ENCODE data around the gene HACD3. TPM values are rescaled to one million over a fixed set of nuclear protein-coding genes. Genes with fewer than 3 reads are reported as not detected.
"Not testable (repeated sequence)": the region's sequence is repeated elsewhere in the genome, so short reads cannot be mapped to it uniquely, and the experiment has no call there.

Gene HACD3
- total RNA-seq, 1 donor from 2014 or later: 47.9 TPM

DNA sequence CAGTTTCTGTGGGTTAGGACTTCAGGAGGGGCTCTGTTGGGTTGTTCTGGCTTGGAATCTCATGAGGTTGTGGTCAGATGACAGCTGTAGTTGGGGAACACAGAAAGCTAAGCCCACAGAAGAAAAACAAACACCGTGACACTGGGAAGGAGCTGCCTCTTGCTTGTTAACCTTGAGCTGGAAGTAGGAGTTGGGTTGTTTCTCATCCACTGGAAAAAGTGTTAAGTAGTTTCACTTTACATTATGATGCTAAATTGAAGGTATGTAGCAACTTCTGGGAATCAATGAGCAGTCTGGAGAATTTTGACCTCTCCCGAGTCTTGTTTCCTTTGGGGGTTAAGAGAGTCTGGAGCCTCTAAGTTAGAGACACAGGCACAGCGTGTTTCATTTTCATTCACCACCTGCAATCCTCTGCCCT, 20.4 kb downstream of the HACD3 start:
- Histone ChIP-seq H3K27me3 (ENCODE audit: low read depth) (no peaks in the 10 kb centered on the region), H3K4me1 (no peaks in the 10 kb centered on the region), H3K27ac (no peak overlapping the region), H3K4me3 (no peak overlapping the region), H3K9me3 (no peaks in the 10 kb centered on the region), H3K36me3 (peaks cover 11% of the 10 kb centered on the region)
- TF ChIP-seq, protein P1, sequence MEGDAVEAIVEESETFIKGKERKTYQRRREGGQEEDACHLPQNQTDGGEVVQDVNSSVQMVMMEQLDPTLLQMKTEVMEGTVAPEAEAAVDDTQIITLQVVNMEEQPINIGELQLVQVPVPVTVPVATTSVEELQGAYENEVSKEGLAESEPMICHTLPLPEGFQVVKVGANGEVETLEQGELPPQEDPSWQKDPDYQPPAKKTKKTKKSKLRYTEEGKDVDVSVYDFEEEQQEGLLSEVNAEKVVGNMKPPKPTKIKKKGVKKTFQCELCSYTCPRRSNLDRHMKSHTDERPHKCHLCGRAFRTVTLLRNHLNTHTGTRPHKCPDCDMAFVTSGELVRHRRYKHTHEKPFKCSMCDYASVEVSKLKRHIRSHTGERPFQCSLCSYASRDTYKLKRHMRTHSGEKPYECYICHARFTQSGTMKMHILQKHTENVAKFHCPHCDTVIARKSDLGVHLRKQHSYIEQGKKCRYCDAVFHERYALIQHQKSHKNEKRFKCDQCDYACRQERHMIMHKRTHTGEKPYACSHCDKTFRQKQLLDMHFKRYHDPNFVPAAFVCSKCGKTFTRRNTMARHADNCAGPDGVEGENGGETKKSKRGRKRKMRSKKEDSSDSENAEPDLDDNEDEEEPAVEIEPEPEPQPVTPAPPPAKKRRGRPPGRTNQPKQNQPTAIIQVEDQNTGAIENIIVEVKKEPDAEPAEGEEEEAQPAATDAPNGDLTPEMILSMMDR (IDR thresholded peaks at IDR 0.05): no peak
- intact Hi-C loops (cut with DNase I): no loop called here
- ATAC-seq (peak in 1 of 2 donors; percentile 31), DNase-seq (no peak)

DNA sequence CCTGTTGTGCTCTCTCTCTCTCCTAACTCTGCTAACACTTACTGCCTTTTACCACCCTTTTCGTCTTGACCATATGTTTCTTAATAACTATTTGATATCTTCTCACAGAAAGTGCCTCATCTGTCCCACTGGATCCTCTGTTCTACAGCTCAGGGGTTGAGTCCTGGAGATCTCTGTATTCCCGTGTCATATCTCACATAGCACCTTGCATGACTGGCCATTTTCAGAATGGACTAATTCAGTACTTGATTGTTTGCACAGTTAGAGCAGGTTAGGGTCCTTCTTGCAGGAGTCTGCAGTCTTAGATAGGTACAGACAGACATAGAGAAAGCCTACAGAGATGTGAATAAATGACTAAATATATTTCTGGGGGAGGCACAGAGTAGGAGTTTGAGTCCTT, 20.9 kb downstream of the HACD3 start:
- Histone ChIP-seq H3K36me3 (peaks cover 16% of the 10 kb centered on the region), H3K27me3 (ENCODE audit: low read depth) (no peaks in the 10 kb centered on the region), H3K4me1 (no peaks in the 10 kb centered on the region), H3K9me3 (no peaks in the 10 kb centered on the region), H3K4me3 (no peak overlapping the region), H3K27ac (no peak overlapping the region)
- intact Hi-C loops (cut with DNase I): no loop called here
- TF ChIP-seq, protein P1 (IDR thresholded peaks at IDR 0.05): no peak
- ATAC-seq (no peak), DNase-seq (no peak)

DNA sequence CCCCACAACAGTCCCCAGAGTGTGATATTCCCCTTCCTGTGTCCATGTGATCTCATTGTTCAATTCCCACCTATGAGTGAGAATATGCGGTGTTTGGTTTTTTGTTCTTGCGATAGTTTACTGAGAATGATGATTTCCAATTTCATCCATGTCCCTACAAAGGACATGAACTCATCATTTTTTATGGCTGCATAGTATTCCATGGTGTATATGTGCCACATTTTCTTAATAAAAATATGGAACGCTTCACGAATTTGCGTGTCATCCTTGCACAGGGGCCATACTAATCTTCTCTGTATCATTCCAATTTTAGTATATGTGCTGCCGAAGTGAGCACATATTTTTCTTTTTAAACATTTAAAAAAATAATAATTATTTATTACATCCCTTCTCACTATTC, 22.6 kb downstream of the HACD3 start:
- not testable (repeated sequence) for H3K27ac ChIP-seq, H3K4me3 ChIP-seq

DNA sequence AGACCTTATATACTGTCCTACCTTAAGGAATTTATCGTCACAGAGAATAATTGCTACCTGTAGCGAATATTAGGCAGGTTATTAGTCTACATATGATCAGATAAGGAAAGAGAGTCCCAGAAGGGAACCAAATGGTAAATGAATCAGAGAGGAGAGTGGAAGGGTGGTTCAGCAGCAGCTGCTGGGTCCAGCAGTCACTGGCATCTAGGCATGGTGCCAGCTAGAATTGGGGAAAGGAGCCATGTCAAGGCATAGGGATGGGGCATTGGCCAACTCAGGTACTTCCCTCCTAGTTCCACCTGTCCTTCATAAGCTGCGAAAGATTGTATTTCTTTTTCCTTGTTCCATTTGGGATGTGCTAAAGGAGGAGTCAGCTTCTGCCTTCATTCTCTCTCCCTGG, 23.4 kb downstream of the HACD3 start:
- no peak overlapping the region for H3K27ac ChIP-seq
- DNase-seq: no peak
- H3K36me3 ChIP-seq: peaks cover 41% of the 10 kb centered on the region
- intact Hi-C loops (cut with DNase I): no loop called here
- no peaks in the 10 kb centered on the region for H3K9me3 ChIP-seq
- no peaks in the 10 kb centered on the region for H3K4me1 ChIP-seq
- TF ChIP-seq, protein P1 (IDR thresholded peaks at IDR 0.05): no peak
- H3K27me3 ChIP-seq (ENCODE audit: low read depth): no peaks in the 10 kb centered on the region
- no peak for ATAC-seq
- H3K4me3 ChIP-seq: no peak overlapping the region

More for the DNA sequence above, 22.6 kb downstream of the HACD3 start:
- intact Hi-C loops (cut with DNase I); DNase-seq; H3K27me3 ChIP-seq (ENCODE audit: low read depth); H3K4me1 ChIP-seq; ATAC-seq; H3K9me3 ChIP-seq: not testable (repeated sequence)
- peaks cover 33% of the 10 kb centered on the region for H3K36me3 ChIP-seq

DNA sequence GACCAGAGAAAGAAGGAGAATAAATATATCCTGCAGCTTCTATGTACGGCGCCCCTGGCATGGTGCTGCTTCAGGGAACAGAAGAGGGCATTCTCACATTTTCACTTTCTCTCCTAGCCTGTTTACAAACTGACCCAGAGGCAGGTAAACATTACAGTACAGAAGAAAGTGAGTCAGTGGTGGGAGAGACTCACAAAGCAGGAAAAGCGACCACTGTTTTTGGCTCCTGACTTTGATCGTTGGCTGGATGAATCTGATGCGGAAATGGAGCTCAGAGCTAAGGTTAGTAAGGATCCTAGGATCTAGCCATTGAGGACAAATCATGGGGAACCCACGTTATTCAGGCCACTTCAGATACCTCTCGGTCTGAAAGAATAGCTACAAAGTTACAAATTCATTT, 26.4 kb downstream of the HACD3 start:
- Histone ChIP-seq H3K4me1 (no peaks in the 10 kb centered on the region), H3K9me3 (no peaks in the 10 kb centered on the region), H3K4me3 (no peak overlapping the region), H3K27me3 (ENCODE audit: low read depth) (no peaks in the 10 kb centered on the region), H3K36me3 (peaks cover 49% of the 10 kb centered on the region), H3K27ac (no peak overlapping the region)
- intact Hi-C loops (cut with DNase I): no loop called here
- TF ChIP-seq, protein P1 (IDR thresholded peaks at IDR 0.05): no peak
- DNase-seq (no peak), ATAC-seq (no peak)

DNA sequence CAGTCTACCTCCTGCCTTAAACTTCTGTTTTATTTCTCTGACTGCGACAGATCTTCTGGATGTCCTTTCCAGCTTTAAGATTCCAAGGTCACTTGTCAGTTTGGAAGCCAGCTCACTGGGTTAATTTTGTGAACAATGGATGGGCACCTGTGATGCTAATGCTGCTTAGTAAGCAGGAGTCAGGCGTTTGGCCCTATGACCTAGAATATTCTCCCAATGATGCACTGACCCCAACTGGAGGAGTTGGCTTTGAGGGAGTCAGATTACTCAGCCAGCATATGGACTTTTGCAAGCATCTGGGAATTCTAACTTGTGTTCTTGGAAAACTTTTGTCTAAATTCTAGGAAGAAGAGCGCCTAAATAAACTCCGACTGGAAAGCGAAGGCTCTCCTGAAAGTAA, 28.1 kb downstream of the HACD3 start:
- peaks cover 66% of the 10 kb centered on the region for H3K36me3 ChIP-seq
- intact Hi-C loops (cut with DNase I): no loop called here
- no peaks in the 10 kb centered on the region for H3K4me1 ChIP-seq
- no peak overlapping the region for H3K4me3 ChIP-seq
- DNase-seq (no peak), ATAC-seq (no peak)
- H3K27ac ChIP-seq: no peak overlapping the region
- TF ChIP-seq, protein P1 (IDR thresholded peaks at IDR 0.05): no peak
- H3K9me3 ChIP-seq: no peaks in the 10 kb centered on the region
- H3K27me3 ChIP-seq (ENCODE audit: low read depth): no peaks in the 10 kb centered on the region
